Activated naive CD4-positive, alpha-beta T cell treated with anti-CD3 and anti-CD28 coated beads, Interleukin-2, amount 50 U/mL, for 72 hours (primary cell): ENCODE measurements around the gene SLC39A11. TPM values are rescaled to one million over a fixed set of nuclear protein-coding genes. Genes with fewer than 3 reads are reported as not detected.
"Not testable (repeated sequence)": the region's sequence is repeated elsewhere in the genome, so short reads cannot be mapped to it uniquely, and the experiment has no call there.

ENCODE experiments used
- ATAC-seq, 2 donors: fragments of 150-1000 bp; cut with Tn5 transposase; 2 replicates each; pipeline ENCODE4 v1.10.0; 2021; ENCODE audit warnings: mild to moderate bottlenecking in 2 of 2, moderate library complexity in 2 of 2
- DNase-seq, 2 donors: peaks; one replicate each; pipeline ENCODE4 v3.0.0; 2021 to 2022; ENCODE audit warnings: low spot score in 2 of 2
- H3K27ac Mint-ChIP-seq, 2 donors: one replicate each; pipeline ENCODE4 v1.8.0; 2022; ENCODE audit warnings: mild to moderate bottlenecking in 2 of 2, mixed read lengths in 2 of 2
- H3K36me3 Mint-ChIP-seq, 2 donors: one replicate each; pipeline ENCODE4 v1.8.0; 2022; ENCODE audit warnings: mixed read lengths in 2 of 2
- H3K9me3 Mint-ChIP-seq, 2 donors: one replicate each; pipeline ENCODE4 v1.8.0; 2022; ENCODE audit warnings: mixed read lengths in 2 of 2
- total RNA-seq, 2 donors: library from RNA; stranded (reverse); gene quantifications; one replicate each; pipeline ENCODE4 v1.2.3, GENCODE V29; 2022

Gene SLC39A11
- total RNA-seq, 2 donors from 2014 or later = 14.8 to 17.7 TPM

DNA sequence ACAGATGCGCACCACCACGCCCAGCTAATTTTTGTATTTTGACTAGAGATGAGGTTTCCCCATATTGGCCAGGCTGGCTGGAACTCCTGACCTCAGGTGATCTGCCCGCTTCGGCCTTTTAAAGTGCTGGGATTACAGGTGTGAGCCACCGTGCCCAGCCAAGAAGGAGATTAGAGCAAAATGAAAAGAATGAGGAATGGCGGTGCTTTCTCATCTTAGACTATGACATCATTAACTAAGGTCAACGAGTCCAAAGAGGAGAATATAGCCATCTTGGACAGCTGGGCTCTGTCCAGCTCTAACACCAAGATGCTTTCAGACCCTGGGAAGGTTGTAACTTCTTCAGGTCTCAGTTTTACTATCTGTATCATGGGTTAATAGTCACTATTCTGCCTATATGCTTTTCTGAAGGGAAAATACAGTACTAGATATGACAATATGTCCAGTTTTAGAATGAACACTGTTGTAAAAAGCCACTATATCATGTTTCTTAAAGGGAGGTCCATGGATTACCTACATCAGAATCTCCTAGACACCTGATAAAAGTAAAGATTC lies 76.7 kb downstream of the SLC39A11 start:
- H3K36me3 Mint-ChIP-seq = peaks cover 12 to 33% of the 10 kb centered on the region in 2 donors
- H3K27ac Mint-ChIP-seq = no peak overlapping the region
- peaks cover 9 to 14% of the 10 kb centered on the region in 2 donors for H3K9me3 Mint-ChIP-seq
- no peak for ATAC-seq
- no peak for DNase-seq

DNA sequence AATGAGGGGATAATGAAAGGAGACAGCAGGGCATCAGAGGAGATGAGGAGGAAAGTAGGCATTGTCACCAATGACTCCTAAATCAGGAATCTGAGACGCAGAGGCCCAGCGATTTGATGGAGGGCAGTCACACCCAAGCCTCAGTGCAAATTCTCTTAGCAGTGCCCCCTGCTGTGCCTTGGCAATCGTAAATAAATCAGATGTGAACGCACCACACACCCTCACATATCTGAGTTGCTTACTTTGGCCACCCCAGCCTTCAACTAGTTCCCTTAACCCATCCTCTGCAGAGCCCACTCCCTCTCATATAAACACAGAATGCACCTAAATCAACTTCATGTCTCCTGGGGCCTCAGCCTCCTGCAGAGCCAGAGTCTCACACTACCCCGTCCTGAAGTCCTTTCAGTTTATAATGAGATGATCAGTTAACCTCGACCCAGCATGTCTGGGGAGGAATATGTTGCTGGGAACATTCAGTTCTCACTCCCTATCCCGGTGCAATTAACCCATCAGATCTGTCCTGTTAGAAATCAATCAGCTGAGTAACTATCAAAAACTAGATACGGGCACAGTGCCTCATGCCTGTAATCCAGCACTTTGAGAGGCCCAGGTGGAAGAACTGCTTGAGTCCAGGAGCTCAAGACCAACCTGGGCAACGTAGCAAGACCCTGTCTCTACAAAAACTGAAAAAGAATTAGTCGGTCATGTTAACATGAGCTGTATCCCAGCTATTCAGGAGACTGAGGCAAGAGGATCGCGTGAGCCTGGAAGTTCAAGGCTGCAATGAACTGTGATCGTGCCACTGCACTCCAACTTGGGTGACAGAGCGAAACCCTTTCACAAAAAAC lies 78.4 kb downstream of the SLC39A11 start:
- ATAC-seq (no peak), DNase-seq (no peak)
- peaks cover 5 to 7% of the 10 kb centered on the region in 2 donors for H3K9me3 Mint-ChIP-seq
- H3K36me3 Mint-ChIP-seq = peaks cover 5 to 19% of the 10 kb centered on the region in 2 donors
- H3K27ac Mint-ChIP-seq = no peak overlapping the region

DNA sequence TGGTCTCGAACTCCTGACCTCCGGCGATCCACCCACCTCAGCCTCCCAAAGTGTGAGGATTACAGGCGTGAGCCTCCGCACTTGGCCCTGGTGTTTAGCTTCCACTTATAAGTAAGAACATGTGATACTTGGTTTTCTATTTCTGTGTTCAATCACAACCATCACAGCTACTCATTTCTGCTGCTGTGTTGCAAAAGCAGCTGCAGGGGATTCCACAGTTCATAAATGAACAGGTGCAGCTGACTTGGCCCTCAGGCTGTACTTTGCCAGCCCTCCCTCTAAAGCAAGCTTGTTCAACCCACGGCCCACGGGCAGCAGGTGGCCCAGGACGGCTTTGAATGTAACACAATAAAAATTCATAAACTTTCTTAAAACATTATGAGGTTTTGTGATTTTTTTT lies 79.2 kb downstream of the SLC39A11 start:
- peaks cover 0 to 2% of the 10 kb centered on the region in 2 donors for H3K9me3 Mint-ChIP-seq
- H3K27ac Mint-ChIP-seq = no peak overlapping the region
- DNase-seq = no peak

DNA sequence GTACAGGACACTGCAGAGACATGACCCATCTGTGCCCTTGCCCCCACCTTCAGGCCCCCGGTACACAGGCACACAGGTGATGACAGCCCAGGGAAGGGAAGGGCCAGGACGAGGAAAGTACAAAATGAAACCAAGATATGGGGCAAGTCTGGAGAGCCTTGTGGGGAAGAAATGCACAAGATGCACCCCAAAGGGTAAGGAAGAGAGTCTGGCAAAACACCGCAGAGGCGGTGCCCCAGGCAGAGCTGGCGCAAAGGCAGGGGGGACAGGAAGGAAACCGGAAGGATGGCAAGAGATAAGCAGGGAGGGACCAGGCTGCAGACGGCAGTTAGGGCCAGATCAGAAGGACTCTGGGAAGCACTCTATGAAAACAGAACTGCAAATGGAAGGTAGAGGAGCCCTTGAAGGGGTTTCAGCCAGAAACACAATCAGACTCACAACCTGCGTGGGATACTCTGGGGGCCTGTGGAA lies 81.4 kb downstream of the SLC39A11 start:
- Mint-ChIP-seq H3K27ac (no peak overlapping the region), H3K9me3 (no peaks in the 10 kb centered on the region), H3K36me3 (no peaks in the 10 kb centered on the region)
- no peak for ATAC-seq
- no peak for DNase-seq

More for the DNA sequence above, 79.2 kb downstream of the SLC39A11 start:
- H3K36me3 Mint-ChIP-seq = peaks cover 0 to 12% of the 10 kb centered on the region in 2 donors
- no peak for ATAC-seq

GRCh38 chr17:73010414-73010813 lies 82.1 kb downstream of the SLC39A11 start:
- Mint-ChIP-seq H3K9me3 (no peaks in the 10 kb centered on the region), H3K27ac (no peak overlapping the region), H3K36me3 (no peaks in the 10 kb centered on the region)
- ATAC-seq = no peak
- no peak for DNase-seq

DNA sequence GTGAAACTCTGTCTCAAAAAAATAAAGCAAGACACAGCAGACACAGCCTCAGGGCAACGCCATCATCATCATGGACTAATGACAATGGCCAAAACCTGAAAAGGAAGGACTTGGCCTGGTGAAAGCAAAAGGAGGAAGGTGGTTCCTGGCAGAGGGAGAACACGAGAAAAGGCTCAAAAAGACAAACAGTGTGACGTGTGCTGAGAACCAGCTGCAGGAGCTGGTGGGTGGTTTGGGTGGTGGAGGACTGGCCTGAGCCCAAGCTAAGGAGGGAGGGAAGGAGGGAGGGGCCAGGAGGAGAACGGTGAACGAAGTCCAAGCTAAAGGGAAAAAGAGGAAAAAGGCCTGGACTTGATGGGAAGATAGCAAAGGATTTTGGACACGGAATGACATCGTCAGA lies 85.1 kb downstream of the SLC39A11 start:
- Mint-ChIP-seq H3K9me3 (no peaks in the 10 kb centered on the region), H3K27ac (no peak overlapping the region), H3K36me3 (no peaks in the 10 kb centered on the region)
- ATAC-seq (no peak), DNase-seq (no peak)

DNA sequence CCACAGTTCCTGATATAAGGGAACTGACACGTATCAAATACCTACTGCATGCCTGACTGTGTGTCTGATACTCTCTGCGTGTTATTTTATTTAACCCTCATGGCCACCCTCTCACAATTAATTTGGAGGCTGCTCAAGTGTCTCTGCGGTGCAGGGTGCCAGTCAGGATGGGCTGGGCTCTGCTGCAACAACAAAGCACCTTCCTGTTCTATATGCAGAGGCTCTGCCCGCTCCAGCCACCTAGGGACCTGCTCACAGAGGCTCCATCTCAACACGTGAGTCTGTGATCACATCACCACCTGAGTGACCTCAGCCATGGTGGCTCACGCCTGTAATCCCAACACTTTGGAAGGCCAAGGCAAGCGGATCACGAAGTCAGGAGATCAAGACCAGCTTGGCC lies 87.1 kb downstream of the SLC39A11 start:
- DNase-seq = no peak
- no peaks in the 10 kb centered on the region for H3K9me3 Mint-ChIP-seq
- no peak overlapping the region for H3K27ac Mint-ChIP-seq

DNA sequence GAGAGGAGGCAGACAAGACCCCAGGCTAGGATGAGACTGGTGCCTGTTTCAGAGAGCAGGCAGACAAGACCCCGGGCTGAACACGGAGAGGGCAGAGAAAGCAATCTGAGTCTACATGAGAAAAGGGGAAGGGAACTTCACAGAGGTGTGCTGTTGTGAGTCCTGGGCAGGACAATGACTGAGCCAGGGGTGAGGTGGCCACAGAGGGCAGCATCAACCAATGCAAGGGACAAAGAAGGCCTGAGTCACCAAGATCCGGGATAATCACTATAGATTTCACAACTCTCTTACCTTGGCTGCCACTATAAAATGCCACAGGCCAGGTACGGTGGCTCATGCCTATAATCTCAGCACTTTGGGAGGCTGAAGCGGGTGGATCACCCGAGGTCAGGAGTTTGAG lies 89.0 kb downstream of the SLC39A11 start:
- Mint-ChIP-seq H3K36me3 (no peaks in the 10 kb centered on the region), H3K27ac (no peak overlapping the region), H3K9me3 (no peaks in the 10 kb centered on the region)
- ATAC-seq = no peak
- no peak for DNase-seq

More for the DNA sequence above, 87.1 kb downstream of the SLC39A11 start:
- ATAC-seq = no peak
- no peaks in the 10 kb centered on the region for H3K36me3 Mint-ChIP-seq

- peaks cover 0 to 9% of the 10 kb centered on the region in 2 donors for H3K36me3 Mint-ChIP-seq
- H3K27ac Mint-ChIP-seq = no peak overlapping the region
- ATAC-seq (no peak), DNase-seq (no peak)
- H3K9me3 Mint-ChIP-seq = peaks cover 0 to 9% of the 10 kb centered on the region in 2 donors
These were observed 91.7 kb downstream of the SLC39A11 start for GRCh38 chr17:73000832-73001231.

DNA sequence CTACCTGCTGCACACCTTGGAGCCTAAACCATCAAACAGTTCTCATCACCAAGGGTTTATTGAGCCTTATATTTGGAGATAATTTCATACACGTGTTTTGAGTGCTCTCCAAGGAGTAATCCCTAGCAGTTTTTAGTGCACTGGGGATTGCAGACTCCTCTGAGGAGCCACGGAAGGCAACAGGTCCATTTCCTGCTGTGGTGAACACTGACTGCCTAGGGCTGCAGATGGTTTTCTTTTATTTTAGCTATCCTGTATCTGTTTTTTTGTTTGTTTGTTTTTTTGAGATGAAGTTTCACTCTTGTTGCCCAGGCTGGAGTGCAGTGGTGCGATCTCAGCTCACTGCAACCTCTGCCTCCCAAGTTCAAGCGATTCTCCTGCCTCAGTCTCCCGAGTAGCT lies 93.0 kb downstream of the SLC39A11 start:
- ATAC-seq, DNase-seq, H3K27ac Mint-ChIP-seq, H3K36me3 Mint-ChIP-seq: not testable (repeated sequence)
- peaks cover 0 to 12% of the 10 kb centered on the region in 2 donors for H3K9me3 Mint-ChIP-seq

- Mint-ChIP-seq H3K27ac (no peak overlapping the region), H3K36me3 (peaks cover 0 to 9% of the 10 kb centered on the region in 2 donors), H3K9me3 (peaks cover 0 to 12% of the 10 kb centered on the region in 2 donors)
- DNase-seq = no peak
- ATAC-seq = no peak
These were observed 94.1 kb downstream of the SLC39A11 start for GRCh38 chr17:72998343-72998742.

- peaks cover 0 to 15% of the 10 kb centered on the region in 2 donors for H3K9me3 Mint-ChIP-seq
These were observed 94.9 kb downstream of the SLC39A11 start for GRCh38 chr17:72997559-72997958.

GRCh38 chr17:72996791-72997190 lies 95.7 kb downstream of the SLC39A11 start:
- DNase-seq (no peak), ATAC-seq (no peak)
- peaks cover 0 to 16% of the 10 kb centered on the region in 2 donors for H3K9me3 Mint-ChIP-seq
- peaks cover 4 to 9% of the 10 kb centered on the region in 2 donors for H3K36me3 Mint-ChIP-seq
- no peak overlapping the region for H3K27ac Mint-ChIP-seq

More at GRCh38 chr17:72997559-72997958, 94.9 kb downstream of the SLC39A11 start:
- no peak for DNase-seq
- no peak for ATAC-seq
- Mint-ChIP-seq H3K36me3 (peaks cover under 1 to 9% of the 10 kb centered on the region in 2 donors), H3K27ac (no peak overlapping the region)

DNA sequence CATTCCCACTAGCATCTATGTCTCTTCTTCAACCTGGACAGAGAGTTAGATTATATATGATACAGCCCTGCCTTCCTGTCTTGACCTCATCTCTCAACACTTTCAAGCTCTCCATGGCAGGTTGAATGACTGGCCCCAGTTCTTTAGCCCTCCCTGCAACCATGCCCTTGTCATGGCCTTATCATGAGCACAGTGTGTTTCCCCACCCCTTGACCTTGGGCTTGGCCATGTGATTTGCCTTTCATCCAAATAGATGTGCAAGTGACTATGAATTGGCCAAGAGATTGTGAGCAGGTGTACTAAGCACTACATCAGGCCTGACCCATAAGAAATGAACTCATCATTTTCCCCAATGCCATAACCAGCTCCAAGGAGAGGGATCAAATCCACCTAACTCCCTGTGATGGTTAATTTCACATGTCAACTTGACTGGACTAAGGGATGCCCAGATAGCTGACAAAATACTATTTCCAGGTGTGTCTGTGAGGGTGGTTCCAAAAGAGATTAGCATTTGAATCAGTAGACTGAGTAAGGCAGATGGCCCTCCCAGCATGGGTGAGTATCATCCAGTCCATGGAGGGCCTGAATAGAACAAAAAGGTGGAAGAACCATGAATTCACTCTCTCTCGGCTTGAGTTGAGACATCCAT lies 97.4 kb downstream of the SLC39A11 start:
- peaks cover 0 to 16% of the 10 kb centered on the region in 2 donors for H3K9me3 Mint-ChIP-seq
- H3K27ac Mint-ChIP-seq = no peak overlapping the region
- H3K36me3 Mint-ChIP-seq = peaks cover 4 to 9% of the 10 kb centered on the region in 2 donors
- no peak for ATAC-seq
- no peak for DNase-seq

DNA sequence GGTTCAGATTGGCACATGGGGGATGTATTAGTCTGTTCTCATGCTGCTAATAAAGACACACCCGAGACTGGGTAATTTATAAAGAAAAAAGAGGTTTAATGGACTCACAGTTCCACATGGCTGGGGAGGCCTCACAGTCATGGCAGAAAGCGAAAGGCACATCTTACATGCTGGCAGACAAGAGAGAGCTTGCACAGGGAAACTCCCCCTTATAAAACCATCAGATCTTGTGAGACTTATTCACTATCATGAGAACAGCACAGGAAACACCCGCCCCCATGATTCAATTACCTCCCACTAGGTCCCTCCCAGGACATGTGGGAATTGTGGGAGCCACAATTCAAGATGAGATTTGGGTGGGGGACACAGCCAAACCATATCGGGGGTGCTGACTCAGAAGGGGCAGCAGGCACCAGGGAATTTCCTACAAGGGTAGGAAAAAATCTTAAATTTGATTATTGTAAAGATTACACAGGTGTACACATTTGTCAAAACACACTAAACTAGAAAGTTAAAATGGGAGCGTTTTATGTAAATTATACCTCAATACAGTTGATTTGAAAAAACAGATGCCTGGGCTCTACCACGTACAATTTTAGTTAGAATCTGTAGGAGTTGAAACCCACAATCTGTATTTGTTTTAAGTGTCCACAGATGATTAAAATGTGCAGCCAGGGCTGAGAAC lies 99.6 kb downstream of the SLC39A11 start:
- H3K36me3 Mint-ChIP-seq, DNase-seq: not testable (repeated sequence)
- H3K9me3 Mint-ChIP-seq = peaks cover 0 to 16% of the 10 kb centered on the region in 2 donors
- peak; percentile 64 to 78 for ATAC-seq
- H3K27ac Mint-ChIP-seq = peak overlapping the region; percentile 48 to 68

DNA sequence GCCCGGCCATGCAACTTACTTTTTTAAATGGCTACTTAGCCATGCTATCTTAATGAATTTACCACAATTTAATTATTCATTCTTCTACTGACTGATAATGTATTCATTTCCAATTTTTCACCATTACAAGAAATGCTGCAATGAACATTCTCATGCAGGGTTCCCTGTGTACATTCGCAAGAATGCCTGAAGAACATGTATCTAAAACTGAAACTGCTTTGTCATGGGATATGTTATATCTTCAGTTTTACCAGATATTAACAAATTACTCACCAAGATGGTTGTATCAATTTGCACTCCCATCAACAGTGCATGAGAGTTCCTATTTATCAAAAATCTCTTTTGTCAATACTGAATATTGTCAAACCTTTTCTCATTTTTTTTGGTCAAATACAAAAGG lies 100.8 kb downstream of the SLC39A11 start:
- no peak for ATAC-seq
- peaks cover 0 to 16% of the 10 kb centered on the region in 2 donors for H3K9me3 Mint-ChIP-seq
- no peak overlapping the region for H3K27ac Mint-ChIP-seq
- no peak for DNase-seq
- H3K36me3 Mint-ChIP-seq = peaks cover 4 to 6% of the 10 kb centered on the region in 2 donors
